Activated T-helper 2 cell treated with anti-CD3 and anti-CD28 coated beads, Interferon-gamma antibody, Interleukin-2, Interleukin-4, amounts not matched to agents 10 μg/mL and 5 μg/mL and 100 μg/mL, durations not matched to agents 14 hours and 24 hours and 36 hours (primary cell): ENCODE results near the gene PXDN. TPM values are rescaled to one million over a fixed set of nuclear protein-coding genes. Genes with fewer than 3 reads are reported as not detected.
"Not testable (repeated sequence)": the region's sequence is repeated elsewhere in the genome, so short reads cannot be mapped to it uniquely, and the experiment has no call there.

Experiments used
- DNase-seq: peaks from one replicate; pipeline ENCODE4 v3.0.0; 2021; ENCODE audit warnings: low spot score
- H3K27ac Mint-ChIP-seq: one replicate; pipeline ENCODE4 v1.8.0; 2021; ENCODE audit warnings: mixed read lengths
- H3K27me3 Mint-ChIP-seq: one replicate; pipeline ENCODE4 v1.8.0; 2021; ENCODE audit warnings: low read depth, mixed read lengths
- H3K36me3 Mint-ChIP-seq: one replicate; pipeline ENCODE4 v1.8.0; 2021; ENCODE audit warnings: low read depth, mixed read lengths
- H3K4me1 Mint-ChIP-seq: one replicate; pipeline ENCODE4 v1.8.0; 2021; ENCODE audit warnings: low read depth, mixed read lengths
- H3K4me3 Mint-ChIP-seq: one replicate; pipeline ENCODE4 v1.8.0; 2021; ENCODE audit warnings: low read depth, mild to moderate bottlenecking, moderate library complexity, mixed read lengths
- H3K9me3 Mint-ChIP-seq: one replicate; pipeline ENCODE4 v1.8.0; 2021; ENCODE audit warnings: mixed read lengths
- intact Hi-C: fragments of 100-400 bp; cut with micrococcal nuclease; formaldehyde crosslinking; loops from one replicate; pipeline ENCODE4 v1.15.1; 2023
- total RNA-seq: library from RNA; stranded (reverse); gene quantifications from 2 replicates; pipeline ENCODE4 v1.2.3, GENCODE V29; 2022

Gene PXDN
- total RNA-seq, 1 donor from 2014 or later: 2.0 TPM

DNA sequence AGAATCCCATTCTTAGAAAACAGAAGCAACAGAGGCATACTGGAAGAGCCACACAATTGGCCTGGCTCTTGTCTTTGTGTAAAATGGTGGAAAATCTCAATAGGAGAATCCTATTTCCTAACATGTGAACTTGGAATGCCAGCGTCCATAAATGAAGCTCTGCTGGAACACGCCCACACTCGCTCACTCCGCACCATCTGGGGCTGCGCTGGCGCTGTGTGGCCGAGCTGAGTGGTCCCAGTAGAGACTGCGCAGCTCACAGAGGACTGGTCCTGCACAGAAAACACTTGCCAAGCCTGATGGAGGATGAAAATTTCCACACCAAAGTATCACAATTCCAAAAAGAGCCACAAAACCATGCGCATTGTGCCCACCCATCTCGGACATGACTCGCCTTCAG lies 56.2 kb downstream of the PXDN start:
- H3K4me1 Mint-ChIP-seq: no peaks in the 10 kb centered on the region
- intact Hi-C loops: no loop called here

DNA sequence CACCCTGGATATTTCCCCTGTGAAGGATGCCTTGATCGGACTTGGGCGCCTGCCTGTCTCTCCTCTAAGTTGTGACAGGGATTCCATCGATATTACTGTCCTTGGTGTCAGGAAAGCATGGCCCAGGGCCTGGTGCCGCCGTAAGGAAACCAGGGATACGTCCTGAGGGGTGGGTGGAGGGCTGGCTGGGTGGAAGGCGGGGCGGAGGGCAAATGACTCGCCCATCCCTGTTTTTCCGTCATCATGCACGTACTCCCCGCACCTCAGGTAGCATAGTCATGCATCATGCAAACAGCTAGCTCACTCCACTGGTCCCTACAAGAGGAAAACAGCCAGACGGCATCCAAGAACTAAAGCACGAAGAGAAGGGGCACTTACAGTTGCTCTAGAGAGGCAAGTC lies 57.1 kb downstream of the PXDN start:
- Mint-ChIP-seq H3K27ac (no peak overlapping the region), H3K4me3 (no peak overlapping the region), H3K9me3 (no peaks in the 10 kb centered on the region), H3K4me1 (no peaks in the 10 kb centered on the region), H3K36me3 (no peaks in the 10 kb centered on the region), H3K27me3 (no peaks in the 10 kb centered on the region)
- no peak for DNase-seq
- intact Hi-C loops: no loop called here

More for the DNA sequence above, 56.2 kb downstream of the PXDN start:
- Mint-ChIP-seq H3K27ac (no peak overlapping the region), H3K36me3 (no peaks in the 10 kb centered on the region), H3K4me3 (no peak overlapping the region), H3K9me3 (no peaks in the 10 kb centered on the region), H3K27me3 (no peaks in the 10 kb centered on the region)
- no peak for DNase-seq

DNA sequence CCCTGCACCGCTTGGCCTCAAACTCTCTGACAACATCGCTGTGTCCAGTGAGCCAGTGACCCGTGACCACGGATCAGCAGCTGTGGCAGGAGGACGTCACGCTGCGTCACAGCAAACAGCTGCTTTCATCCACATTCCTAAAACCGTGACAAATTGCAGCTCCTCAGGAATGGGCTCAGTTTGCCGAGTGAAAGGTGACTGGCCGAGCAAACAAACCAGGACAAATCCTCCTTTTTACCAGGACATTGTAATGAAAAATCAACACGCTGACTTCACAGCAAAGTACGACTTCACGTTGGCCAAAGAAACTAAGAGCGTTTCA lies 57.6 kb downstream of the PXDN start:
- Mint-ChIP-seq H3K4me3 (no peak overlapping the region), H3K9me3 (no peaks in the 10 kb centered on the region), H3K4me1 (no peaks in the 10 kb centered on the region), H3K36me3 (no peaks in the 10 kb centered on the region), H3K27me3 (no peaks in the 10 kb centered on the region), H3K27ac (no peak overlapping the region)
- intact Hi-C loops: no loop called here
- DNase-seq: no peak

DNA sequence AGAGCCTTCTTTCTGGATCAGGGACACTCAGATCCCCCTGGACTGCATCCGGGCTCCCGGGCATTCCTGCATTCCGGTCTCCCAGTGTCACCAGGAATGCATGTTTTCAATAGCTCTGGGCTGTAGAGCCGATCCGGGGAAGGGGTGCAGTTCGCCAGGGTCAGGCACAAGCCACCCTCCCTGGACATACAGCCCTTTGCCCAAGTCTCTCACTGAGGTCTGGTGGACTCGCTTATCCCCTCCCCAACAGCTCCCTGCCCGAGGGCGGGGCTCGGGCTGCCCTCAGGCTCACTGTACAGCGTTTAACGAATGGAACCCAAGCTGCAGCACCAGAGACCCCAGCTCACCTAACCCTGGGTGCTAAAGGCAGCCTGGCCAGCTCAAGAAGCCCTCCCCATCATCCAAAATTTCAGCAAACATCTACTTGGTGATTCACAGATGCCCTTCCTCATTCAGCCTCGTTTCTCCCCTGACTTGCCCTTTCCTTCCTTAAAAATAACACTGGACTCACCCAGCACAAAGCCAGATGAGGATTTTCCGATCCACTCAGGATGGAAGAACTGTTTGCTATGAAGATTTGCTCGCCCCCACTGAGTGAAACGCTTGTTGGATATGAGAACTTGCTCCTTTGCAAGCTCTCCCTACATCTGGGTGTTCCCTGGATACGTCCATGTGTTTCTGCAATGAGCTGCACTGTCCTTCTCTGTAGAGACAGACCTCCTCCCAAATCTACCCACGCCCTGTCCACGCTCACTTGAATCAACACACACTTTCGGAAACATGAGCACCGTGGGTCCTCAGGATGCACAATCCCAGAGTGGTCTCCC lies 58.1 kb downstream of the PXDN start:
- Mint-ChIP-seq H3K4me3 (no peak overlapping the region), H3K36me3 (no peaks in the 10 kb centered on the region), H3K27me3 (no peaks in the 10 kb centered on the region), H3K9me3 (no peaks in the 10 kb centered on the region), H3K27ac (no peak overlapping the region), H3K4me1 (no peaks in the 10 kb centered on the region)
- intact Hi-C loops: no loop called here
- no peak for DNase-seq

DNA sequence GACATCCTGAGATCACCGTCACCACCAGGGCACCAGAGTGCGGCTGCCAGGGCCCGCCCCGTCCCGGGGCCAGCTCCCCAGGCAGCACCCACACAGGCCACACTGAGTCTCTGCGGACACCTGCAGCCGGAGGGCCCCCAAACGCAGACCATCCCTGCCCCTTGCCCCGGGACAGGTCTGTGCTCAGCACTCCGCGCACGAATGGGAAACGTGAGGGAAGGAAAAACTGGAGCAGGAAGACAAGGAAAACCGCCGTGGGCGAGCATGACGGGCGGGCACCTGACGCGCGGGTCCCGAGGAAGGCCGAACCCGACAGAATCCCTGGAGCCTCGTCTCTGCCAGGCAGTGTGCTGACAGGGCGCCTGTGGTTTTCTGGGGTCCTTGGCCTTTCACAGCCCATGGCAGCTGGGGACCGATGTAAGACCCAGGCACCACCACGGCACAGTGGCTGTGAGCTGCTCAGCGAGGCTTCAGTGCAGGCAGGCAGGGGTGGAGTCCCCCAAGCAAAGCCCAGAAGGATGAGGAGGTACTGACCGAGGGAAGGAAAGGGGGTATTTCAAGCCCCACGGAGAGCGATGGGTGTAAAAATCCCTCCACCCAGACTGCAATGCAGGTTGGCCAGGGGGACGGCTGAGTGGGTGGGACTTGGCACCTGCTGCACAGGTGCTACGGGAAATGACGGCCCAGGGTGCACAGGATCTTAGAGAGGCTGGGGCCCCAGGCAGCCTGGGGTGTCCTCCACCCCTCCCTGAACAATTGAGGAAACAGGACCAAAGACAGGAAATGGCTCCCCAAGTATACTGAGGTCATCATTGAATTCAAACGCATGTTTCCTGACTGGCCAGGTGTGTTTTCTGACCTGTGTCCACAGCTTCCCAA lies 59.0 kb downstream of the PXDN start:
- Mint-ChIP-seq H3K27ac (no peak overlapping the region), H3K4me1 (no peaks in the 10 kb centered on the region), H3K9me3 (no peaks in the 10 kb centered on the region), H3K36me3 (no peaks in the 10 kb centered on the region), H3K27me3 (no peaks in the 10 kb centered on the region), H3K4me3 (no peak overlapping the region)
- intact Hi-C loops: no loop called here
- DNase-seq: no peak

DNA sequence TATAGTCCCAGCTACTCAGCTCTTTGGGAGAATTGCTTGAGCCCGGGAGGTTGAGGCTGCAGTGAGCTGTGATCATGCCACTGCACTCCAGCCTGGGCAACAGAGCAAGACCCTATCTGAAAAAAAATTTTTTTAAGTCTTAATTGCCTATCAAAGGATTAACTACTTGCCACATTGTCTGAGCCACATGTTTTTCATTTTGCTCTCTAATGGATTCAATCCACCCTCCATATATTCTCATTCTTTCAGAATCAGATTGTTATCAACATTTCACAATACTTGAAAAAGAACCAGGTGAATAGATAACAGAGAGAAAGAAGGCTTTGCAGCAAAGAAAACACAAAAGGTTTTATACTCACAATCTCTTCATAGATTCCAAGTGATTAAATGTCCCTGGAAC lies 61.0 kb downstream of the PXDN start:
- Mint-ChIP-seq H3K27ac (no peak overlapping the region), H3K27me3 (no peaks in the 10 kb centered on the region), H3K36me3 (no peaks in the 10 kb centered on the region), H3K9me3 (no peaks in the 10 kb centered on the region), H3K4me3 (no peak overlapping the region), H3K4me1 (no peaks in the 10 kb centered on the region)
- intact Hi-C loops: no loop called here
- DNase-seq: no peak

DNA sequence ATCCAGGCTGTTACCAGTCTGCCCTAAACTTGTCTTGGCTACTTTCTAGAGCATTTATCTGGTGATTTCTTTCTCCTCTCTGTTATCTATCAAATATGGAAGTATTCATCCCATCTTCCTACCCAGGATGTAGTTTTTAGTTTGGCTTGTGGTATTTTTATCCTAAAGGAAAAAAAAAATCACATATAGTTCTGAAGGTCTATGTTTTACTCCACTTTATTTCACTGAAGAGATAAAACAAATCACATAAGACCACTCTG lies 62.2 kb downstream of the PXDN start:
- Mint-ChIP-seq H3K36me3 (no peaks in the 10 kb centered on the region), H3K27me3 (no peaks in the 10 kb centered on the region), H3K4me1 (no peaks in the 10 kb centered on the region), H3K27ac (no peak overlapping the region), H3K9me3 (no peaks in the 10 kb centered on the region), H3K4me3 (no peak overlapping the region)
- intact Hi-C loops: no loop called here
- no peak for DNase-seq

DNA sequence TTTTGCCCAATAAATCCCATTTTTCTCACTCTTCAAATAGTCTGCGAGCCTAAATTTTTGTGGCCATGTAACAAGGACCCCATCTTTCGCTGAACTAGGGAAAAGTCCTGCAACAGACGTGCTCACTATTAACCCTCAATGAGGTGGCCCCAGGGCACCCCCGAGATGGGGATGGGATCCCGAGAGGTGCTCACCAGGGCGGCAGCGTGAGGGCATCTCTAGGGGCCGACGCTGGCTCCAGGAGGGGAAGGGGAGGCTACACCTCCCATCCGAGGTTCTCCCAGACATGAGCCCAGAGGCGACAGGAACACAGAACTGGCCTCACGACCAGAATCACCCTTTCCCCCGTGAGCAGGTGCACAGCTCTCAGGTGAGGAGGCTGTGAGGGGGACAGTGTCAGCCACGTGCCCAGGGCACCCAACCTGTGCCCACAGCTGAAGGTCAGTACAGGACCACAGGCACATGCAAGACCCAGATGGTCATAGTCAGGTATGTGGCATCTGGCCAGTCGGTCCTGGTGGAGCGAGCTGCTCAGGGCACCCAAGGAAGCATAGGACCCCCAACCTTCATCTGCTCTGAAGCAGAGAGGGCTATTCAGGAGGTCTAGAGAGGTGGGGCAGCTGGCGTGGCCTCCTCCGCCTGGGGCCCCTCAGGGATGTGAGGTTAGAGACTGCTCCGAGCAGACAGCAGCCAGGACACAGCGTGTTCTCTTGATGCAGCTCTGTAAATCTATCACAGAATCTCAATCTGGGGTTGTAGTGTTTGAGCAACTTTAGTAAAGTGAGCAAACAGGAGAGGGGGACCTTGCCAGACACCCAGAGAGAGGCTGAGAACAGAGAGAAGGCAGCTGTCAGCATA lies 62.8 kb downstream of the PXDN start:
- Mint-ChIP-seq H3K27me3 (no peaks in the 10 kb centered on the region), H3K36me3 (no peaks in the 10 kb centered on the region), H3K4me3 (no peak overlapping the region), H3K27ac (no peak overlapping the region), H3K9me3 (no peaks in the 10 kb centered on the region), H3K4me1 (no peaks in the 10 kb centered on the region)
- intact Hi-C loops: no loop called here
- no peak for DNase-seq

DNA sequence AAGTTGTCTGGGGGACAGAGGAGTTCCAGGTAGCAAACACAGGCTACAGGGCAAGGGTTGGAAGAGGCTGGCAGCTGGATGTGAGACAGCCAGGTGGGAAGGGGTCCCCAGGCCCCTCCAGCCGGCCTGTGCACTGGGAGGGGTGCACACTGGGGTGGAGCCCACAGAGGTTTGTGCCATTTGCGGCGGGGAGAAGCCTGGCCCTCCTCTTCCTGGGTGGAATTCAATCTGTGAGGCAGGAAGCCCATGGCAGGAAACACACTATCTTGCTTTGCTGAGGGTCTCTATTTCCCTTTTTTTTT lies 63.3 kb downstream of the PXDN start:
- no peaks in the 10 kb centered on the region for H3K9me3 Mint-ChIP-seq
- H3K36me3 Mint-ChIP-seq: no peaks in the 10 kb centered on the region
- no peaks in the 10 kb centered on the region for H3K4me1 Mint-ChIP-seq
- H3K4me3 Mint-ChIP-seq: no peak overlapping the region
- H3K27me3 Mint-ChIP-seq: no peaks in the 10 kb centered on the region
- no peak overlapping the region for H3K27ac Mint-ChIP-seq
- no peak for DNase-seq
- intact Hi-C loops: no loop called here

DNA sequence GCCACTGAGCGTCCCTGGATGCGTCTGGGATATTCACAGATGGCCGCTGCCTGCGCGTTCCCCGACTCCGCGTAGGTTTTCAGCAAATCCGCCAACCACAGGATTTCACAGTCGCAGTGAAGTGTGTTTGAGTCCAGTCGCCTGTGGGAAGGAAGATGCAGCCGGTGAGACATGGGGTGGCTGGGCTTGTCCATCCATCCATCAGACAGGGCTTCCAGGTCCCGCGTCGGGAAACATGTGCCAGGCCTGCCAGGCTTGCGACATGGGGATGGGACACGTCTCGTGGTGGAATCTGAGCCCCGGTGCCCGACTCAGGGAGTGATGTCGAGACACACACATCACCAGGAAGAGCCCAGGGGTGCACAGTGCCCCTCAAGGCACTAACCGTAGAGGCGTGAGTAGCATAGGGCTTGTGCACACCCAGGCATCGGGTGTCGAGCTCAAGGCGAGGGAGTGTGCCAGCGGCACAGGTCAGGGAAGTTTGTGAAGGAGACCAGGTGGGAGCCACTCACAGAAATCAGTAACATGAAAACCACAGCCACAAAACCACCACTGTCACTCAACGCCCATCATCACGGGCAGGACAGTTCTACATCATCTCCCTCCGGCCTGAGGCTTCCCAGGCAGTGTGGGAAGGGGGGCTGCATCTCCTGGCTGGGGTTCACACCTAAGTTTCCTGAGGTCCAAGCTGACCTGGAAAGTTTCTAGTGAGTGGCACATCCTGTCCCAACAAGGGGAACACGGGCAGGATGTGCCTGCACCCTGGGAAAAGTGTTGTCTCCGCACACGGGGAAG lies 63.9 kb downstream of the PXDN start:
- intact Hi-C loops: no loop called here
- Mint-ChIP-seq H3K36me3 (no peaks in the 10 kb centered on the region), H3K9me3 (no peaks in the 10 kb centered on the region), H3K27ac (no peak overlapping the region), H3K27me3 (no peaks in the 10 kb centered on the region), H3K4me1 (no peaks in the 10 kb centered on the region), H3K4me3 (no peak overlapping the region)
- no peak for DNase-seq

DNA sequence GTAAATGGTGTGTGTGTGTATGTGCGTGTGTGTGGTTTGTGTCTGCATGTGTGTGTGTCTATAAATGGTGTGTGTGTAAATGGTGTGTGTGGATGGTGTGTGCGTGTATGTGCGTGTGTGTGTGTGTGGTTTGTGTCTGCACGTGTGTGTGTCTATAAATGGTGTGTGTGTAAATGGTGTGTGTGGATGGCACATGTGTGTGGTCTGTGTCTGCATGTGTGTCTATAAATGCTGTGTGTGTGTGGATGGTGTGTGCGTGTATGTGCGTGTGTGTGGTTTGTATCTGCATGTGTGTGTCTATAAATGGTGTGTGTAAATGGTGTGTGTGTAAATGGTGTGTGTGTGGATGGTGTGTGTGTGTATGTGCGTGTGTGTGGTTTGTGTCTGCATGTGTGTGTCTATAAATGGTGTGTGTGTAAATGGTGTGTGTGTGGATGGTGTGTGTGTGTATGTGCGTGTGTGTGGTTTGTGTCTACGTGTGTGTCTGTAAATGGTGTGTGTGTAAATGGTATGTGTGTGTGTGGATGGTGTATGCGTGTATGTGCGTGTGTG lies 64.8 kb downstream of the PXDN start:
- H3K27ac Mint-ChIP-seq, H3K36me3 Mint-ChIP-seq, intact Hi-C loops, H3K9me3 Mint-ChIP-seq, H3K27me3 Mint-ChIP-seq, DNase-seq, H3K4me1 Mint-ChIP-seq, H3K4me3 Mint-ChIP-seq: not testable (repeated sequence)

DNA sequence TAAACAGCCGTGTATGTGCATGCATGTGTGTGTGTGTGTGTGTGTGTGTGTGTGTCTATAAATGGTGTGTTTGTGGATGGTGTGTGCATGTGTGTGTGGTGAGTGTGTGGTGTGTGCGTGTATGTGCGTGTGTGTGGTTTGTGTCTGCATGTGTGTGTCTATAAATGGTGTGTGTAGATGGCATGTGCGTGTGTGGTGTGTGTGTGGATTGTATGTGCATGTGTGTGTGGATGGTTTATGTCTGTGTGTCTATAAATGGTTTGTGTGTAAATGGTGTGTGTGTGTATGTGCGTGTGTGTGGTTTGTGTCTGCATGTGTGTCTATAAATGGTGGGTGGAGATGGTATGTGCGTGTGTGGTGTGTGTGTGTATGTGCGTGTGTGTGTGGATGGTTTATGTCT lies 65.2 kb downstream of the PXDN start:
- H3K27ac Mint-ChIP-seq, H3K4me3 Mint-ChIP-seq, DNase-seq, H3K4me1 Mint-ChIP-seq, H3K27me3 Mint-ChIP-seq, H3K9me3 Mint-ChIP-seq, H3K36me3 Mint-ChIP-seq, intact Hi-C loops: not testable (repeated sequence)
